GM13977 (cell line): ENCODE measurements around the gene TSSC4.

Source experiments
- DNase-seq: peaks from one replicate; pipeline ENCODE4 v3.0.0; 2012; ENCODE audit warnings: low spot score
- in situ Hi-C: fragments of 300-500 bp; cut with MboI; formaldehyde crosslinking; loops from one replicate; pipeline ENCODE4 v1.12.0; 2022; ENCODE audit warnings: low sequenced_read_pairs, low pct_unique_long_range_greater_than_20kb, mixed read lengths, inconsistent platforms; ENCODE audit not compliant: unreplicated experiment
- TF ChIP-seq, protein P1 (sequence below): IDR thresholded peaks from 2 replicates; pipeline ENCODE4 v1.5.1; 2012; ENCODE audit warnings: mild to moderate bottlenecking, control low read depth; ENCODE audit not compliant: insufficient read depth; ENCODE audit errors: extremely low read depth, missing control alignments

The TSSC4 gene

DNA sequence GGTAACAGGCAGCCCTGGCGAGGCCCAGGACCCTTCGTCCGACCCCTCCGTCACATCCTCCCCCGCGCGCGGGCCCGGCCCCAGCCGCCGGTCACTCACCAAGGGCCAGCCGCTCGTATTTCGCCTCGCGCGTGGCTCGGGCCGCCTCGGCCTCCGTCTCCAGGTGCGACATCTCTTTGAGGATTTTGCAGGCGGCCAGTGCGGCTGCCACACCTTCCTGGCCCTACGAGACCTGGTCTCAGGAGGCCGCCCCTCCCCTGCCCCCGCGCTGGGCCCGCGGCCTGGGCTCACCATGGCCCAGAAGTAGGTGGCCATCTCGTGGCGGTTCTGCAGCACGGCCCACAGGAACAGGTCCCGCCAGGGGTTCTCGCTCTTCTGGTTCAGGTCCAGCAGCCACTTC is 14.1 kb downstream of the TSSC4 start:
- TF ChIP-seq, protein P1, sequence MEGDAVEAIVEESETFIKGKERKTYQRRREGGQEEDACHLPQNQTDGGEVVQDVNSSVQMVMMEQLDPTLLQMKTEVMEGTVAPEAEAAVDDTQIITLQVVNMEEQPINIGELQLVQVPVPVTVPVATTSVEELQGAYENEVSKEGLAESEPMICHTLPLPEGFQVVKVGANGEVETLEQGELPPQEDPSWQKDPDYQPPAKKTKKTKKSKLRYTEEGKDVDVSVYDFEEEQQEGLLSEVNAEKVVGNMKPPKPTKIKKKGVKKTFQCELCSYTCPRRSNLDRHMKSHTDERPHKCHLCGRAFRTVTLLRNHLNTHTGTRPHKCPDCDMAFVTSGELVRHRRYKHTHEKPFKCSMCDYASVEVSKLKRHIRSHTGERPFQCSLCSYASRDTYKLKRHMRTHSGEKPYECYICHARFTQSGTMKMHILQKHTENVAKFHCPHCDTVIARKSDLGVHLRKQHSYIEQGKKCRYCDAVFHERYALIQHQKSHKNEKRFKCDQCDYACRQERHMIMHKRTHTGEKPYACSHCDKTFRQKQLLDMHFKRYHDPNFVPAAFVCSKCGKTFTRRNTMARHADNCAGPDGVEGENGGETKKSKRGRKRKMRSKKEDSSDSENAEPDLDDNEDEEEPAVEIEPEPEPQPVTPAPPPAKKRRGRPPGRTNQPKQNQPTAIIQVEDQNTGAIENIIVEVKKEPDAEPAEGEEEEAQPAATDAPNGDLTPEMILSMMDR = no peak
- DNase-seq = no peak
- in situ Hi-C loops = loop anchor here (25.0 kb wide), 1 partner anchor 227 kb away; no protein-coding TSS in a partner anchor

DNA sequence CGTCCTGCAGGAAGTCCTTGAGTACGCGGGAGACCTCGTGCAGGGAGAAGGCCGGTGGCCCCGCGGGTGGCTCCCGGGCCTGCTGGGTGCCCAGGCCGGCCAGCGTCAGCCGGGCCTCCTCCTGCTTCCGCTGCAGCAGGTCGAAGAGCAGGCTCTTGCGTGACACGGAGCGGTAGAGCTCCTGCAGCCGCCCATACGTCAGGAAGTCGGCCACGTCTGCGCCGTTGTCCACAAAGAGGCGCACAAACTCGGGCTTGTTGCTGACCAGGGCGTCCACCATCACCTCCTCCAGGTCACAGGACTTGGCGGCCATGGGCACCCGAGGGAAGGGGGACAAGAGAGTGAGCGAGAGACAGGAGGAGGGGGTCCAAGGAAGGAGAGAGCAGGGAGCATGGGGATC is 14.6 kb downstream of the TSSC4 start:
- in situ Hi-C loops = loop anchor here (25.0 kb wide), 1 partner anchor 228 kb away; no protein-coding TSS in a partner anchor
- no peak for DNase-seq
- TF ChIP-seq, protein P1 = no peak

DNA sequence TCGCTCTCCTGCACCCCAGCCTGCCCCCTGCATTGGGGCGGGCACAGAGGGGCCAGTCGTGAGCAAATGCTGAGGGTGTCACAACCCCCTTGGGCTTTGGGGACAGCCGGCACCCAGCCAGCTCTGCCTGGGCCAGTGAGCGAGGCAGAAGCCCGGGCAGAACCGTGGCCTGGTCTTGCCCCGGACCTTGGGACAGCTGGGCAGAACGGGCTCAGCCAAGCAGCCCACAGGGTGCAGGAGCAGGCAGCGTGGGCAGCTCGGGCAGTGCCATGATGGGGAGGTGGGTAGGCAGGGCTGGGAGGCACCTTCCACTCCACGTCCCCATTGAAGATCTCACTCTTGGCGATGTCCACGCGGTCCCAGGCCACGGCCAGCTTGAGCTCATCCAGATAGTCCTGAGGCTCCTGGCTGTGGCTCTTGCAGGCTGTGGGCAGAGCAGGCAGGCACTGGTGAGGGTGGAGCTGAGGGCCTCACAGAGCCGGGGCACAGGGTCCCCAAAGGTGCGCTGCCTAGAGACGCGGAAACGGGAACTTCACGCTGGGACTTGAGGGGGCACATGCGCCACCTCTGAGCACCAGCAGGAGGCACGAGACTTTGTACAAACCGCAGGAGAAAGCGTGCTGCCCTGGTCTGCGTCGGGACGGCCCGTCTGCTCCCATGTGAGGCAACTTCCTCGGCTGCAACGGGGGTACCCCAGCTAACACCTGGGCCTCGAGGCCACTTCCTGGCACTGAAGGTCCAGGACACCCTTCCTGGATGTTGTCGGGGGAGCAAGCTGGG is 15.2 kb downstream of the TSSC4 start:
- DNase-seq = no peak
- in situ Hi-C loops = loop anchor here (25.0 kb wide), 1 partner anchor 228 kb away; no protein-coding TSS in a partner anchor
- TF ChIP-seq, protein P1 = no peak

DNA sequence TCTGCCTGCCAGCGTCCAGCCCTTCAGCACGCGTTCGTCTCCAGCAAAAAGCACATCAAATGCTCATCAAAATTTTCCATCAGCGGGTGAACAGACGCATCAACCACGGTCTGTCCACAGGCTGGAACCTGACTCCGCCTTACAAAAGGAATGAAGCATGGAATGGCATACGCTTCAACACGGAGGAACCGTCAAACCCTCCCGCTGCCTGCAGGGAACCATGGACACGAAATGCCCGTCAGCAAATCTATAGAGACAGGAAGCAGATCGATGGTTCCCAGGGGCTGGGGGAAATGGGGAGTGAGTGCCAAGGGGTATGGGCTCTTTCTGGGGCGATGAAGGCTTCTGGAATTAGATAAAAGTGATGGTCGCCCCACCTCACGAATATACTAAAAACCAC is 16.2 kb downstream of the TSSC4 start:
- TF ChIP-seq, protein P1 = no peak
- DNase-seq = no peak
- in situ Hi-C loops = loop anchor here (25.0 kb wide), 1 partner anchor 229 kb away; no protein-coding TSS in a partner anchor

DNA sequence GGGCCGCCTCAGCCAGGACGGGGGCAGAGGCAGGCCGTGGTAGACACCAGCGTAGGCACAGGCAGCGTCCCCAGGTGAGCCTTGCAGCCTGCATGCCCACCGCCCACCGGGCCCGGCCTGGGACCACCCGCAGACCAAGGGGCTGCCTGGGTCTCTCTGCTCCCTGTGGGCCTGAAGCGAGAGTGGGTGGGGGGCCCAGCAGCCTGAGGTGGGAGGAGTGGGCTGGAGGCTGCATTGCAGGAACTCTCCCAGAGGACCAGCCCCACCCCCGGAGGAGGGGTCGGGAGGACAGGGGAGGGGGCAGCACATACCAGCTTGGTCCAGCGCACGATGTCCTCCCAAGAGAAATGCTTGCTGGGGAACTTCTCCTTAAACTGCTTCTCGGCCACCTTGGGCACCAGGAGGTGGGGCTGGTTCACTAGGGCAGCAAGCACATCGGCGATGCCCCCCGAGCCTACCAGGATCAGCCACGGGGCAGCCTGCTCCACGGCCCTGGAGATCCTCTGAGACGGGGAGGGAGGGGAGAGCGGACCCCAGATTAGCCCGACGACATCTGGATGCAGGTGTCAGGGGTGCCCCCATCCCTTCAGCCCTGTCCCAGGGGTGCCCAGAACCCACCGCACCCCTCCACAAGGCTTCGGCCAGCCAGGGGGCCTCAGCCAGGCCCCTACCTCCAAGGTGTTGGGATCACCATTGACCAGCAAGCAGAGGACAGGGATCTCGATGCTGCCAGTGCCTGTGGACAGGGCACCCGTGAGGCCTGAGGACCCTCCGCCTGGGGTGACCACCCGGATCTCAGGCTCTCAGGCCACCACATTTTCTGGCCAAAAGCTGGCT is 17.5 kb downstream of the TSSC4 start:
- TF ChIP-seq, protein P1 = no peak
- in situ Hi-C loops = loop anchor here (25.0 kb wide), 1 partner anchor 231 kb away; no protein-coding TSS in a partner anchor
- DNase-seq = no peak

DNA sequence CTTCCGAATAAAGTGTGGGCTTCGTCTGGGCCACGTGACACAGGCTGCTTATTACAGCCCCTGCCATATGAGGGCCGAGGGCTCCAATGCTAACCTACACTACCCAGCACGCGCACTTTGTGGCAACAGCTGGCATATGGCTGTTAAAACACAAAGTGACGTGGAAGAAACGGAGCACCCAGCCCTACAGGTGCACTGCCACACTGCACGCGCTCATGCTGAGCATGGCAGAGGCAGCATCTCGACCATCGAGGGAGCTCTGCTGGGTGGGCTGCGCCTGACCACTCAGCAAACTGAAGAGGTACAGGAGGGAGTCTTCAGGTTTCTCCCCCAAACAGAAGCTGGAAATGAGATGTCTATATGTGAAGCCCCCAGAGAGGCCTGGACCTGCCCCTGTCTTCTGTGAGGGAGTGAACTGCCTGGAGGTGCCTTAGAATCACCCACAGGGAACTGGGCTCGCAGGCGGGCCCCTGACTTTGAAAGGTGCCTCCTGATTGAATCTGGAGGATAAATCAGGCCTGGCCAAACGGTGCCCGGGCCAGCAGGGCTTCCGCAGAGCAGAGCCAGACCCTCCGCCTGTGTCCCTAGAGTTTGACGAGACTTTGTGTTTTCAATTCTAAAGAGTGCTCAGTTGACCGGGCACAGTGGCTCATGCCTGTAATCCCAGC is 18.3 kb downstream of the TSSC4 start:
- TF ChIP-seq, protein P1 = no peak
- DNase-seq = no peak
- in situ Hi-C loops = loop anchor here (25.0 kb wide), 1 partner anchor 232 kb away; no protein-coding TSS in a partner anchor
